Raji (cell line): ENCODE measurements around the gene ULK4.

Source experiments
- POLR2A ChIP-seq: IDR thresholded peaks from 2 replicates; pipeline ENCODE4 v1.6.1; 2011; ENCODE audit warnings: low read depth, low read length, control low read depth; ENCODE audit not compliant: insufficient read depth

Gene ULK4

DNA sequence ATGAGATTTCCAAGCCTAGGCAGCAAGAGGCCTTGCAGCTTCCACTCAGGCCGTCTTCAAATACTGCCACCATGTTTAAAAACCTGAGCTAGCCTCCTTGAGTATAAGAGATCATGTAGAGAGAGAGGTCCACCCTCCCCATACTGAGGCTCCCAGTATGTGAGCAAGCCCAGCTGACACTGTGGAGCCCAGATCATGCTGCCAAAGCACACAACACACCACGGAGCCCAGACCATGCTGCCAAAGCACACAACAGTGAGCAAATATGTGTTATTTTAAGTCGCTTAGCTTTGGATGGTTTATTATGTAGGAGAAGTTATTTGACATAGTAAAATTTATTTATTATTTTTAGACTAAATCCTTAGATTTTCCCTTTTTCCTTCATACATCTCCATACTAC, 428.9 kb downstream of the ULK4 start:
- no peak for TF ChIP-seq POLR2A

DNA sequence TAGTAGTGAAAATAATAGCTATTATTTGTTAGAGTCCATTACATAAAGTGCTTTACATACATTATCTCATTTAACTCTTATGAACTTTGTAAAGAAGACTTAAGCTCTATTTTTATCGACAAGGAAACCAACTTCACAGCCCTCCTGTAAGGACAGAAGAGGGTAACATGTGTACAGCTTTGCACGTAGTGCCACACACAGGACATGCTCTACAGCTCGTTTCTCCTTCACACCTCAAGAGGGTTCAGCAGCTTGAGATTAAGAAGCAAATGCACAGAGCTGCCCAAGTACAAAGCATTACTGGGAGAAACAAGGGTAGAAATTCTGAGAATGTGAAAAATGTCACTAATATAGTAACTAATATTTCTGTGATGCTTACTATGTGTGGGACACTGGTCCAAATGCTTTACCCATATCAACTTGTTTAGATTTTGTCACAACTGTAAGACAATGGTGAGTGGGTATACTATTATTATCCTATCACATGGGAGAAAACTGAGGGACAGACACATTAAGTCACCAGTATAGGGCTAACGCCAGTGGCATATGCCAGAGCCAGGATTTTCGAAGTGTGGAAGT, 434.8 kb downstream of the ULK4 start:
- TF ChIP-seq POLR2A: no peak

GRCh38 chr3:41525303-41526064, 436.4 kb downstream of the ULK4 start:
- no peak for TF ChIP-seq POLR2A

DNA sequence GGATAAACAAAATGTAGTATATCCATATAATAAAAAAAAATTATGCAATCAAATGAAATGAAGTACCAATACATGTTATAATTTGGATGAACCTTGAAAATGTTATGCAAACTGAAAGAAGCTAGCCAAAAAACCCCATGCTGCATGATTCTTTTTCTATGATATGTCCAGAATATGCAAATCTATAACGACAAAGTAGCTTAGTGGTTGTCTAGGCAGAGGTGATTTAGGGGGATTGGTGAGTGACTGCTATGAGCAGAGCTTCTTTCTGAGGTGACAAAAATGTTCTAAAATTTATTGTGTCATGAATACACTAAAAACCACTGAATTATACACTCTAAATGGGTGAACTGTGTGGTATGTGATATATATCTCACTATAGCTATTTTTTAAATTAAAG, 438.0 kb downstream of the ULK4 start:
- TF ChIP-seq POLR2A: no peak

DNA sequence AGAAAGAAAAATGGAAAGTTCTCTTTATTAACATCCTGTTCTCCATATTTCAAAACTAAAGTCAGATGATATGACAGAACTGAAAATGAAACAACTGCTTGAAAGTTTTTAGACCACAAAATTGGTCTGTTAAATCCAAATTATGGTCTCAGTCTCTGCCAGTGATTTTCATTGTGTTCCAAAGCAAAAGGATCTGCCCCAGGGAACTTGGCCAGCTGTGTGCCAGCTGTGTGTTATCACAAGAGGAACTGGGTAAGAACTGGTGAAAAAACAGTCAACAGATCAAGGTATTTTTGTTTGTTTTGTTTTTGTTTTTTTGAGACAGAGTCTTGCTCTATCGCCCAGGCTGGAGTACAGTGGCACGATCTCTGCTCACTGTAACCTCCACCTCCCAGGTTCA, 439.3 kb downstream of the ULK4 start:
- TF ChIP-seq POLR2A: no peak

GRCh38 chr3:41521010-41521655, 440.8 kb downstream of the ULK4 start:
- TF ChIP-seq POLR2A: no peak

DNA sequence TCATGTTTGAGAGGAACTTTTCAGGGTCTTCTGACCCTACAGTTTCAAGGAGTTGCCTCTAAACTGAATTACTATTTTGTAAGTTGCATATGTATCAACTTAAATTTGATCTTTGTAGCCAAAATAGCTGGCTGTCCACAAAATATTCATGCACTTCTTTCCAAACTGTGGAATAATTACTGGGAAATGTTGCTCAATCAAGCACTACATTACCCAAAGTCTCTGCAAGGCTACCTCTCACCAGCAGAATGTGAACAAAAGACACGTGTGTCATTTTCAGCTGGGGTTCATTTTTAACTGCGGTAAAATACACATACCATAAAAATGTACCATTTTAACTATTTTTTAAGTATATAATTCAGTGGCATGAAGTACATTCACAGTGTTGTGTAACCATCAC, 442.2 kb downstream of the ULK4 start:
- TF ChIP-seq POLR2A: no peak

GRCh38 chr3:41518626-41519025, 443.3 kb downstream of the ULK4 start:
- no peak for TF ChIP-seq POLR2A

DNA sequence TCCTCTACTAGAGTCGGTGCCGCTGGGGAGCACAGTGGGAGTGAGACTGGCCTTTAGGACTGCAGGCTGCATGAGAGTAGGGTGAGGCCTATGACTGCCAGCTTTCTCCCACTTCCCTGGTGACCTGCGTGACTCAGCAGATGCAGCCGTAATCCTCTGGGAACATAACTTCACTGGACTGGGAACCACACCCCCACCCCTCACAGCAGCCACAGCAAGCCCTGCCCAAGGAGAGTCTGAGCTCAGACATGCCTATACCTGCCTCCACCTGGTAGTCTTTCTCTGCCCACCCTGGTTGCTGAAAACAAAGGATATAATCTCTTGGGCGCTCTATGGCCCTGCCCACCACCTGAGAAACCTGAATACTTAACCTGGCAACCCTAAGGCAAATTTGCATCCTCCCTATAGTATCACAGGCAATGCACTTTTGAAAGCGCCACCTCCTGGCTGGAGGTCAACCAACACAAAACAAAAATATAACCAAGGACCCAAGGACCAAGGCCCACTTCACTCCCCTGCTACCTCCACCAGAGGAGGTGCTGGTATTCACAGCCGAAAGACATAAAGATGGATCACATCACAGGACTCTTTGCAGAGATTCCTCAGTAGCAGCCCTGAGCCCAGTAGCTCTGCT, 453.7 kb downstream of the ULK4 start:
- no peak for TF ChIP-seq POLR2A

DNA sequence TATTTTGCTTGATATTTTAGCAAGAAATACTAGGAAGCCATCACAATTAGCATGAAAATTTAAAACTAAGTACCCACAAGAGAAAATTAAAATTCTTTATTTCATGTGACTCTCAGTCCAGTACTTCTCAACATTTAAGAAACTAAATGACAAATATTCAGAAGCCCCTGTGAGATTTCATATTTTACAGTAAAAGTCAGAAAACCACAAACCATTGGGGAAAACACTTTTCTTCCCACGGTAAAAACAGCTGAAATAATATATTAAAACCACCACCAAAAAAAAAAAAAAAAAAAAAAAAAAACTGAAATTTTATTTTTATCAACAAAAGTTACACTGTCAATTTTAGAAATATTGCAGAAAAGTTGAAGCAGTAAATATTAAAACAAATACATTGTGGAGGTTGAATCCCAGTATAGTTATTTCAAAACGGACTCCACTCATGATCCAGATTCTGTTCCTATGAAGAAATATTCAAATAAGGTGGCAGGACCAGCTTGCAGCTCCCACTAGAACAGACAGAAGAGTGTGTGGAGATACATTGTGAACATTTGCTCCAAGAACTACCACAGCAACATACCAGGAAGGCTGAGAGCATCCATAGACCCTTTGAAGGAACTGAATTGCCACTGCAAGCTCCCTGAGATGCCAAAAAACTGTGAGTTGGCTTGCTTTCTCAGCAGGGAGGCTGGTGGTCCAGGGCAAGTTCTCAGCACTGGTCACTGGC, 454.4 kb downstream of the ULK4 start:
- no peak for TF ChIP-seq POLR2A

DNA sequence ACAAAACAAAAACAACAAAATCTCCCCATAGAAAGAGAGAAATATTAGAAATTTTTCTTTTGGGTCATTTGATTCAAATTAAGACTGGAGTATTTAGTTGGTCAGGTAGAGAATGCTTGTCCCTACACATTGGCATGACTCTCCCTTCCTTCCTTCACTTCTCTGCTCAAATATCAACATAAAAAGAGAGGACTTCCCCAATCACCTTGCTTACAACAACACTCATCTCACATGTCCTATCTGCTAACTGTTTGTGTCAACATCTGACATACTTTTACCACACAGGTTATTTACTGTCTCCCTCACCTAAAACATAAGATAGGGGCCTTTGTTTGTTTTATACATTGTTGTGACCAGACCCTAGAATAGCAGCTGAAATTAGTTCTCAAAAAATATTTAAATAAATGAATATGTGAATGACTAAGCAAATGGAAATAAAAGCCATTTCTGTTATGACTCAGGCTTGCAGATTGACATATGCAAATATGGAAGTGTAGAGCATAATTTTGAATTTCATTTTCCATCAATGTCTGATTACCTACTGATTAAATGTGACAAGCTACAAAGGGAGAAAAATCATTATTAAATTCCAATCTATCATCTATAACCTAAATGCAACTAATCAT, 457.8 kb downstream of the ULK4 start:
- no peak for TF ChIP-seq POLR2A

GRCh38 chr3:41502481-41502880, 459.4 kb downstream of the ULK4 start:
- TF ChIP-seq POLR2A: no peak

DNA sequence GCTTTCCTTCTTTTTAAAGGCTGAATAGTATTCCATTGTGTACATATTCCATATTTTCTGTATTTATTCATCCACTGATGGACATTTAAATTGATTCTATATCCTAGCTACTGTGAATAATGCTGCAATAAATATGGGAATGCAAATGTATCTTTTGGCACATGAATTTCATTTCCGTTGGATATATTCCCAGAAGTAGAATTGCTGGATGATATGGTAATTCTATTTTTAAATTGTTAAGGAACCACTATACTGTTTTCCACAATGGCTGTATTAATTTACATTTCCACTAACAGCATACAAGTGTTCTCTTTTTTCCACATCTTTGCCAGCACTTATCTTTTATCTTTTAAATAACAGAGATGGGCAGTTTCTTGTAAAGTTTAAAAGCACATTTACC, 459.9 kb downstream of the ULK4 start:
- TF ChIP-seq POLR2A: no peak

DNA sequence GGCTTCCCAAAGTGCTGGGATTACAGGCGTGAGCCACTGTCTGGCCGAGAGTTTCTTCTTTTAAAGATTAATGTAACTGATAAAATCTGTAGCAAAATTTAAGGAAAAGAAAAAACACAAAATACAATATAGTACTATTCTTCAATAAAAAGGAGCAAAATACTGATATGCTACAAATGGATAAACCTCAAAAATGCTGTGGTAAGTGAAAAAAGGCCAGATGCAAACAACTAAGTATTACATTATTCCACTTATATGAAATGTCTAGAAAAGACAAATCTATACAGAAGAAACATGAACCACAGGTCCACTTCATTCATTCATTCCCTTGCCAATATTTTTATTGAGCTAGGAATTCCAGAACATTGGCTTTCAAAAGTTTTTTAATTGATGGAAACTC, 463.1 kb downstream of the ULK4 start:
- TF ChIP-seq POLR2A: no peak

- no peak for TF ChIP-seq POLR2A
Observed at GRCh38 chr3:41490360-41490759, 471.5 kb downstream of the ULK4 start.
